Stimulated activated CD8-positive, alpha-beta memory T cell treated with anti-CD3 and anti-CD28 coated beads, Interleukin-7, amount 100 ng/mL, for 24 hours (primary cell): ENCODE data around the gene DNAH10.
"Not testable (repeated sequence)": the region's sequence is repeated elsewhere in the genome, so short reads cannot be mapped to it uniquely, and the experiment has no call there.

Experiments used
- DNase-seq: peaks from one replicate; pipeline ENCODE4 v3.0.0-alpha.2; 2020; ENCODE audit warnings: low read depth

DNAH10 gene

GRCh38 chr12:123936471-123936870 is 174.4 kb downstream of the DNAH10 start:
- no peak for DNase-seq

GRCh38 chr12:123936956-123937706 is 175.0 kb downstream of the DNAH10 start:
- no peak for DNase-seq

- no peak for DNase-seq
Observed at GRCh38 chr12:123937707-123938591, 175.8 kb downstream of the DNAH10 start.

- DNase-seq, result no peak
Observed at GRCh38 chr12:123938679-123939480, 176.8 kb downstream of the DNAH10 start.

GRCh38 chr12:123939716-123940626 is 177.9 kb downstream of the DNAH10 start:
- no peak for DNase-seq

GRCh38 chr12:123940627-123940966 is 178.5 kb downstream of the DNAH10 start:
- no peak for DNase-seq

GRCh38 chr12:123941000-123941399 is 178.9 kb downstream of the DNAH10 start:
- DNase-seq, result no peak

- no peak for DNase-seq
Observed at GRCh38 chr12:123941624-123942237, 179.6 kb downstream of the DNAH10 start.

GRCh38 chr12:123942238-123942653 is 180.1 kb downstream of the DNAH10 start:
- no peak for DNase-seq

- no peak for DNase-seq
Observed at GRCh38 chr12:123942911-123943648, 181.0 kb downstream of the DNAH10 start.

GRCh38 chr12:123943816-123944215 is 181.7 kb downstream of the DNAH10 start:
- no peak for DNase-seq

GRCh38 chr12:123944696-123945095 is 182.6 kb downstream of the DNAH10 start:
- DNase-seq, result no peak

- DNase-seq, result no peak
Observed at GRCh38 chr12:123945287-123946151, 183.4 kb downstream of the DNAH10 start.

- no peak for DNase-seq
Observed at GRCh38 chr12:123946152-123946515, 184.0 kb downstream of the DNAH10 start.

GRCh38 chr12:123946516-123947505 is 184.7 kb downstream of the DNAH10 start:
- not testable (repeated sequence) for DNase-seq

GRCh38 chr12:123947531-123947930 is 185.4 kb downstream of the DNAH10 start:
- DNase-seq, result not testable (repeated sequence)

GRCh38 chr12:123948401-123948795 is 186.3 kb downstream of the DNAH10 start:
- no peak for DNase-seq
